Prostate gland (tissue), 2 donors: ENCODE measurements around the gene JAK1.

Experiments used
- POLR2A ChIP-seq: fragments of 450-650 bp; IDR thresholded peaks from one replicate; pipeline ENCODE4 v1.6.1; 2016; ENCODE audit warnings: antibody characterized with exemption, mild to moderate bottlenecking
- TF ChIP-seq, protein P1 (sequence below), 4 experiments: fragments of 200-600 bp in 2 of 4; fragments of 450-650 bp in 2 of 4; sonication (generic) in 2 of 4; IDR thresholded peaks; 1 replicate in 3 of 4; 2 replicates in 1 of 4; pipeline ENCODE4 v1.5.1; 2016 to 2019; ENCODE audit warnings: antibody characterized with exemption in 4 of 4, mild to moderate bottlenecking in 2 of 4, moderate library complexity in 2 of 4

- TF ChIP-seq, protein P1, sequence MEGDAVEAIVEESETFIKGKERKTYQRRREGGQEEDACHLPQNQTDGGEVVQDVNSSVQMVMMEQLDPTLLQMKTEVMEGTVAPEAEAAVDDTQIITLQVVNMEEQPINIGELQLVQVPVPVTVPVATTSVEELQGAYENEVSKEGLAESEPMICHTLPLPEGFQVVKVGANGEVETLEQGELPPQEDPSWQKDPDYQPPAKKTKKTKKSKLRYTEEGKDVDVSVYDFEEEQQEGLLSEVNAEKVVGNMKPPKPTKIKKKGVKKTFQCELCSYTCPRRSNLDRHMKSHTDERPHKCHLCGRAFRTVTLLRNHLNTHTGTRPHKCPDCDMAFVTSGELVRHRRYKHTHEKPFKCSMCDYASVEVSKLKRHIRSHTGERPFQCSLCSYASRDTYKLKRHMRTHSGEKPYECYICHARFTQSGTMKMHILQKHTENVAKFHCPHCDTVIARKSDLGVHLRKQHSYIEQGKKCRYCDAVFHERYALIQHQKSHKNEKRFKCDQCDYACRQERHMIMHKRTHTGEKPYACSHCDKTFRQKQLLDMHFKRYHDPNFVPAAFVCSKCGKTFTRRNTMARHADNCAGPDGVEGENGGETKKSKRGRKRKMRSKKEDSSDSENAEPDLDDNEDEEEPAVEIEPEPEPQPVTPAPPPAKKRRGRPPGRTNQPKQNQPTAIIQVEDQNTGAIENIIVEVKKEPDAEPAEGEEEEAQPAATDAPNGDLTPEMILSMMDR (IDR thresholded peaks at IDR 0.05): no peak
- TF ChIP-seq POLR2A: no peak
Measured at GRCh38 chr1:64920941-64921589, 45.3 kb downstream of the JAK1 start.
